Measurements from ENCODE around the gene ARHGEF28.

The ARHGEF28 gene

GRCh38 chr5:73971326-73971725 is 345.3 kb downstream of the ARHGEF28 start:
- Histone ChIP-seq H3K27me3 (replicated peaks; ENCODE audit: control insufficient read depth, insufficient read depth, low read length, poor library complexity, severe bottlenecking) (no peaks in the 10 kb centered on the region), H3K4me1 (ENCODE audit: control insufficient read depth, insufficient read depth, low read length, poor library complexity, severe bottlenecking) (no peaks in the 10 kb centered on the region), H3K4me3 (ENCODE audit: insufficient read depth, low read depth, low read length, poor library complexity, severe bottlenecking) (no peak overlapping the region), H3K9me3 (ENCODE audit: control insufficient read depth, low read length) (no peaks in the 10 kb centered on the region), H3K36me3 (ENCODE audit: control insufficient read depth, insufficient read depth, low read length) (no peaks in the 10 kb centered on the region), H3K27ac (ENCODE audit: insufficient read depth, low read length, poor library complexity, severe bottlenecking) (no peak overlapping the region)
- DNase-seq, result no peak

DNA sequence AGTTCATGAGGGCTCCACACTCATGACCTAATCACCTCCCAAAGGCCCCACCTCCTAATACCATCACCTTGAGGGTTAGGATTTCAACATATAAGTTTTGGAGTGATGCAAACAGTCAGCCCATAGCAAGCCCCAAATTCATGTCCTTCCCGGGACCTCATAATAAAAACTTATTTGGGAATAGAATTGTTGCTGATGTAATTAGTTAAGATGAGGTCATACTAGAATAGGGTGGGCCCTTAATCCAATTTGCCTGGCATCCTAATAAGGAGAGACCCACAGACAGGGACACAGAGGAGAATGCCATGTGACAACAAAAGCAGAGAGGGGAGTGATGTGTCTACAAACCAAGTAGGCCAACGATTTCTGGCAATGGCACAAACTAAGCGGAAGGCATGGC is 347.1 kb downstream of the ARHGEF28 start:
- H3K27ac ChIP-seq (ENCODE audit: insufficient read depth, low read length, poor library complexity, severe bottlenecking), result no peak overlapping the region
- no peak for DNase-seq
- no peaks in the 10 kb centered on the region for H3K4me1 ChIP-seq (ENCODE audit: control insufficient read depth, insufficient read depth, low read length, poor library complexity, severe bottlenecking)
- H3K4me3 ChIP-seq (ENCODE audit: insufficient read depth, low read depth, low read length, poor library complexity, severe bottlenecking), result no peak overlapping the region
- no peaks in the 10 kb centered on the region for H3K36me3 ChIP-seq (ENCODE audit: control insufficient read depth, insufficient read depth, low read length)
- H3K27me3 ChIP-seq (replicated peaks; ENCODE audit: control insufficient read depth, insufficient read depth, low read length, poor library complexity, severe bottlenecking), result no peaks in the 10 kb centered on the region
- H3K9me3 ChIP-seq (ENCODE audit: control insufficient read depth, low read length), result no peaks in the 10 kb centered on the region

GRCh38 chr5:73974871-73975360 is 348.9 kb downstream of the ARHGEF28 start:
- Histone ChIP-seq H3K9me3 (ENCODE audit: control insufficient read depth, low read length) (no peaks in the 10 kb centered on the region), H3K27ac (ENCODE audit: insufficient read depth, low read length, poor library complexity, severe bottlenecking) (no peak overlapping the region)

GRCh38 chr5:73975845-73976244 is 349.8 kb downstream of the ARHGEF28 start:
- no peak overlapping the region for H3K27ac ChIP-seq (ENCODE audit: insufficient read depth, low read length, poor library complexity, severe bottlenecking)
- no peaks in the 10 kb centered on the region for H3K4me1 ChIP-seq (ENCODE audit: control insufficient read depth, insufficient read depth, low read length, poor library complexity, severe bottlenecking)
- no peaks in the 10 kb centered on the region for H3K9me3 ChIP-seq (ENCODE audit: control insufficient read depth, low read length)
- no peak overlapping the region for H3K4me3 ChIP-seq (ENCODE audit: insufficient read depth, low read depth, low read length, poor library complexity, severe bottlenecking)
- no peak for DNase-seq
- no peaks in the 10 kb centered on the region for H3K36me3 ChIP-seq (ENCODE audit: control insufficient read depth, insufficient read depth, low read length)
- H3K27me3 ChIP-seq (replicated peaks; ENCODE audit: control insufficient read depth, insufficient read depth, low read length, poor library complexity, severe bottlenecking), result no peaks in the 10 kb centered on the region

More at GRCh38 chr5:73974871-73975360, 348.9 kb downstream of the ARHGEF28 start:
- H3K4me3 ChIP-seq (ENCODE audit: insufficient read depth, low read depth, low read length, poor library complexity, severe bottlenecking), result no peak overlapping the region
- no peak for DNase-seq
- no peaks in the 10 kb centered on the region for H3K36me3 ChIP-seq (ENCODE audit: control insufficient read depth, insufficient read depth, low read length)
- no peaks in the 10 kb centered on the region for H3K4me1 ChIP-seq (ENCODE audit: control insufficient read depth, insufficient read depth, low read length, poor library complexity, severe bottlenecking)
- no peaks in the 10 kb centered on the region for H3K27me3 ChIP-seq (replicated peaks; ENCODE audit: control insufficient read depth, insufficient read depth, low read length, poor library complexity, severe bottlenecking)

GRCh38 chr5:73977146-73977545 is 351.1 kb downstream of the ARHGEF28 start:
- no peaks in the 10 kb centered on the region for H3K4me1 ChIP-seq (ENCODE audit: control insufficient read depth, insufficient read depth, low read length, poor library complexity, severe bottlenecking)
- no peaks in the 10 kb centered on the region for H3K27me3 ChIP-seq (replicated peaks; ENCODE audit: control insufficient read depth, insufficient read depth, low read length, poor library complexity, severe bottlenecking)
- no peak overlapping the region for H3K27ac ChIP-seq (ENCODE audit: insufficient read depth, low read length, poor library complexity, severe bottlenecking)
- H3K4me3 ChIP-seq (ENCODE audit: insufficient read depth, low read depth, low read length, poor library complexity, severe bottlenecking), result no peak overlapping the region
- H3K36me3 ChIP-seq (ENCODE audit: control insufficient read depth, insufficient read depth, low read length), result no peaks in the 10 kb centered on the region
- no peak for DNase-seq
- H3K9me3 ChIP-seq (ENCODE audit: control insufficient read depth, low read length), result no peaks in the 10 kb centered on the region

DNA sequence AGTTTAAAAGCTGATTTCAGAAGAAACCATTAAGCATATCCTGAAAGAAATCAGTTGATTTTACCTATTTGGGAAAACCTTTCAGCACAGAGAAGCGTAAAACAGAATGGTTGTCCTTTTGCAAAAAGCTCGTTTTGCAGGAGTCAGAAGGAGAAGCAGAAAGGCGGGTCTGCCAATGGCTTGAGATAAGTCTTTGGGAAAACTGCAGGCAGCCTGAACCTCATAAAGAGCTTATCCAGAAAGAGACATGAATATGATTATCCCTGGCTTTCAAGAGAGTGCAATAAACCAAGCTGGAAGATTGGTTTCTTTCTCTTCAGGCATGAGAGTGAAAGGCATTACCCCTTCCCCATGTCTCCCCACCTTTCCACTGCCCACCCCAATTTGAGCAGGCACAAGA is 353.3 kb downstream of the ARHGEF28 start:
- Histone ChIP-seq H3K4me3 (ENCODE audit: insufficient read depth, low read depth, low read length, poor library complexity, severe bottlenecking) (no peak overlapping the region), H3K36me3 (ENCODE audit: control insufficient read depth, insufficient read depth, low read length) (no peaks in the 10 kb centered on the region), H3K27ac (ENCODE audit: insufficient read depth, low read length, poor library complexity, severe bottlenecking) (no peak overlapping the region), H3K4me1 (ENCODE audit: control insufficient read depth, insufficient read depth, low read length, poor library complexity, severe bottlenecking) (no peaks in the 10 kb centered on the region), H3K9me3 (ENCODE audit: control insufficient read depth, low read length) (no peaks in the 10 kb centered on the region), H3K27me3 (replicated peaks; ENCODE audit: control insufficient read depth, insufficient read depth, low read length, poor library complexity, severe bottlenecking) (no peaks in the 10 kb centered on the region)
- DNase-seq, result no peak

DNA sequence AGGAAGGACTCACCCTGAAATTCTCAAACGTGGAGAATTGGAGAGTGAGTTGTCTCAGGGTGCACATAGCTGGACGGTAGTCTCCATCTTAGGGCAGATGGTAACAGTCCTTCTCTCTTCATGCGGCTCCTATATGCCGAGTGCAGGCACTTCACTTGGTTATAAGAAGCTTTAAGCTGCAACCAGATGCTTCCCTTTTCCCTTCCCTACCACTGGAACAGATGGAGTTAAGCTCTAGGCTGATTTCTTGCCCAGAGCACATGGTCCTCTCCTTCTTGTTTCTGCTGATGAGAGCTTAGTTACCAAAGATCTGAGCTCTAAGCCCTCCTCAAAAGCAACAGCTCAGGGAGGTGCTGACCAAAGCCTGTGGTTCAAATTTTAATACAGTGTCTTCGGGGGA is 355.7 kb downstream of the ARHGEF28 start:
- Histone ChIP-seq H3K4me1 (ENCODE audit: control insufficient read depth, insufficient read depth, low read length, poor library complexity, severe bottlenecking) (no peaks in the 10 kb centered on the region), H3K27me3 (replicated peaks; ENCODE audit: control insufficient read depth, insufficient read depth, low read length, poor library complexity, severe bottlenecking) (no peaks in the 10 kb centered on the region), H3K9me3 (ENCODE audit: control insufficient read depth, low read length) (no peaks in the 10 kb centered on the region), H3K4me3 (ENCODE audit: insufficient read depth, low read depth, low read length, poor library complexity, severe bottlenecking) (no peak overlapping the region), H3K36me3 (ENCODE audit: control insufficient read depth, insufficient read depth, low read length) (no peaks in the 10 kb centered on the region), H3K27ac (ENCODE audit: insufficient read depth, low read length, poor library complexity, severe bottlenecking) (no peak overlapping the region)
- no peak for DNase-seq

- no peaks in the 10 kb centered on the region for H3K36me3 ChIP-seq (ENCODE audit: control insufficient read depth, insufficient read depth, low read length)
- H3K27ac ChIP-seq (ENCODE audit: insufficient read depth, low read length, poor library complexity, severe bottlenecking), result no peak overlapping the region
- H3K4me1 ChIP-seq (ENCODE audit: control insufficient read depth, insufficient read depth, low read length, poor library complexity, severe bottlenecking), result no peaks in the 10 kb centered on the region
- no peak for DNase-seq
- no peak overlapping the region for H3K4me3 ChIP-seq (ENCODE audit: insufficient read depth, low read depth, low read length, poor library complexity, severe bottlenecking)
- no peaks in the 10 kb centered on the region for H3K9me3 ChIP-seq (ENCODE audit: control insufficient read depth, low read length)
- no peaks in the 10 kb centered on the region for H3K27me3 ChIP-seq (replicated peaks; ENCODE audit: control insufficient read depth, insufficient read depth, low read length, poor library complexity, severe bottlenecking)
Observed at GRCh38 chr5:73983644-73984043, 357.6 kb downstream of the ARHGEF28 start.

DNA sequence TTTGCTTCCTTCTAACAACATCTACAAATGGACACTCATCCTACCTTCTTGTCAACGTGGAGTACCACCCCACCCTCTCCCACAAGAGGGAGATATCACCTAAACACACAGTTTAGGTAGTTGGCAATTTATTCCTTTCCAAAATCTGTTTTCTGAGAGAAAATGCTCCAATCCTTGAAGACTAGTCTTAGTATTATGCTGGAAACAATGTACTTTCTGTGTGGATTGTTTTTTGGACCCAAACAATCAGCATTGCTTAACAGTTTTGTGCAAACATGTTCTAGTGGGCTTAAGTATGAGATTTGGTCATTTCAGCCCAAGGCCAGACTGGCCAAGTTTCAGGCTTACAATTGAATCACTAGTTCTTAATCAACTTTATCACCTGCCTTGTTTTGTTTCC is 359.1 kb downstream of the ARHGEF28 start:
- no peak overlapping the region for H3K27ac ChIP-seq (ENCODE audit: insufficient read depth, low read length, poor library complexity, severe bottlenecking)
- no peaks in the 10 kb centered on the region for H3K27me3 ChIP-seq (replicated peaks; ENCODE audit: control insufficient read depth, insufficient read depth, low read length, poor library complexity, severe bottlenecking)
- H3K9me3 ChIP-seq (ENCODE audit: control insufficient read depth, low read length), result no peaks in the 10 kb centered on the region
- no peak overlapping the region for H3K4me3 ChIP-seq (ENCODE audit: insufficient read depth, low read depth, low read length, poor library complexity, severe bottlenecking)
- DNase-seq, result no peak
- H3K4me1 ChIP-seq (ENCODE audit: control insufficient read depth, insufficient read depth, low read length, poor library complexity, severe bottlenecking), result no peaks in the 10 kb centered on the region
- no peaks in the 10 kb centered on the region for H3K36me3 ChIP-seq (ENCODE audit: control insufficient read depth, insufficient read depth, low read length)

DNA sequence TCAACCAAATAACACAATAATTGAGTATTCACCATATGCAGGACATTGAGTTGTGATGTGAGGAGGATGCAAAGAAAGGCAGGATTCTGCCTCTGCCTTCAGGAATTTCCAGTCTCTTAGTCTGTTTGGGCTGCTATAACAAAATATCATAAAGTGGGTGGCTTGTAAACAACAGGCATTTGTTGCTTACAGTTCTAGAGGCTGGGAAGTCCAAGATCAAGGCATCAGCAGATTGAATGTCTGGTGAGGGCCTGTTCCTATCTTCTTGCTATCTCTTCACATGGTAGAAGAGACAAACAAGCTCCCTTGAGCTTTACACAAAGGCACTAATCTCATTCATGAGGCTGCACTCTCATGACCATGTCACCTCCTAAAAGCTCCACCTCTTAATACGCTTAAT is 360.7 kb downstream of the ARHGEF28 start:
- Histone ChIP-seq H3K36me3 (ENCODE audit: control insufficient read depth, insufficient read depth, low read length) (no peaks in the 10 kb centered on the region), H3K4me3 (ENCODE audit: insufficient read depth, low read depth, low read length, poor library complexity, severe bottlenecking) (no peak overlapping the region), H3K27ac (ENCODE audit: insufficient read depth, low read length, poor library complexity, severe bottlenecking) (no peak overlapping the region), H3K4me1 (ENCODE audit: control insufficient read depth, insufficient read depth, low read length, poor library complexity, severe bottlenecking) (no peaks in the 10 kb centered on the region), H3K27me3 (replicated peaks; ENCODE audit: control insufficient read depth, insufficient read depth, low read length, poor library complexity, severe bottlenecking) (no peaks in the 10 kb centered on the region), H3K9me3 (ENCODE audit: control insufficient read depth, low read length) (no peaks in the 10 kb centered on the region)
- no peak for DNase-seq

DNA sequence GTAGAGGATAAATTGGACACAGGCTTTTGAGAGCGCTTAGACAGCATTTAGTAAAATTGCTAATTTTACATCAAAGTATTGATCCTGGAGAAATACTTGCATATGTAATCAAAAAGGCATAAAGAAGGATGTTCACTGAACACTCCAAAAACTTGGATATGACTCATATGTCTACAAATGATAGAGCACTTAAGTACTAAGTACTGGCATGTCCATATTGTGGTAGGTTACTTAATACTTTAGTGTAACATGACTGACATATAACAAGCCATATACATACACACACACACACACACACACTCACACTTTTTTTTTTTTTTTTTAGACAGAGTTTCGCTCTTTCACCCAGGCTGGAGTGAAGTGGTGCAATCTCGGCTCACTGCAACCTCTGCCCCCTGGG is 361.9 kb downstream of the ARHGEF28 start:
- Histone ChIP-seq H3K27me3 (replicated peaks; ENCODE audit: control insufficient read depth, insufficient read depth, low read length, poor library complexity, severe bottlenecking) (no peaks in the 10 kb centered on the region), H3K9me3 (ENCODE audit: control insufficient read depth, low read length) (no peaks in the 10 kb centered on the region), H3K27ac (ENCODE audit: insufficient read depth, low read length, poor library complexity, severe bottlenecking) (no peak overlapping the region), H3K4me1 (ENCODE audit: control insufficient read depth, insufficient read depth, low read length, poor library complexity, severe bottlenecking) (no peaks in the 10 kb centered on the region), H3K4me3 (ENCODE audit: insufficient read depth, low read depth, low read length, poor library complexity, severe bottlenecking) (no peak overlapping the region), H3K36me3 (ENCODE audit: control insufficient read depth, insufficient read depth, low read length) (no peaks in the 10 kb centered on the region)
- no peak for DNase-seq

All from effector memory CD4-positive, alpha-beta T cell (primary cell).